ENCODE measurements around the gene PCDHGA10. TPM values are rescaled to one million over a fixed set of nuclear protein-coding genes. Genes with fewer than 3 reads are reported as not detected.
"Not testable (repeated sequence)": the region's sequence is repeated elsewhere in the genome, so short reads cannot be mapped to it uniquely, and the experiment has no call there.

Gene PCDHGA10
- total RNA-seq, 1 donor from 2014 or later, result 4.7 TPM

- Mint-ChIP-seq H3K4me3 (peak within 1 kb of the TSS; percentile 80), H3K27me3 (ENCODE audit: insufficient read depth, low read depth) (peaks cover 18% of the 10 kb centered on the region), H3K36me3 (peaks cover 79% of the 10 kb centered on the region), H3K9me3 (peaks cover 90% of the 10 kb centered on the region)
- not testable (repeated sequence) for H3K4me1 ChIP-seq; H3K27ac Mint-ChIP-seq; H3K9ac ChIP-seq; H3K27ac ChIP-seq; H3K4me1 Mint-ChIP-seq; H4K20me1 ChIP-seq (ENCODE audit: low read depth); H3K27me3 ChIP-seq; H3K79me2 ChIP-seq (ENCODE audit: low read depth)
- Histone ChIP-seq H3K4me3 (peak within 1 kb of the TSS; percentile 50), H3K36me3 (peaks cover 30% of the 10 kb centered on the region), H3K9me3 (ENCODE audit: low read depth) (peaks cover 57% of the 10 kb centered on the region), H2AFZ (replicated peaks) (peak within 1 kb of the TSS; percentile 80), H3K4me2 (peak within 1 kb of the TSS; percentile 77), H3F3A (ENCODE audit: low read depth) (peaks cover 43% of the 10 kb centered on the region)
- TF ChIP-seq, protein P1, sequence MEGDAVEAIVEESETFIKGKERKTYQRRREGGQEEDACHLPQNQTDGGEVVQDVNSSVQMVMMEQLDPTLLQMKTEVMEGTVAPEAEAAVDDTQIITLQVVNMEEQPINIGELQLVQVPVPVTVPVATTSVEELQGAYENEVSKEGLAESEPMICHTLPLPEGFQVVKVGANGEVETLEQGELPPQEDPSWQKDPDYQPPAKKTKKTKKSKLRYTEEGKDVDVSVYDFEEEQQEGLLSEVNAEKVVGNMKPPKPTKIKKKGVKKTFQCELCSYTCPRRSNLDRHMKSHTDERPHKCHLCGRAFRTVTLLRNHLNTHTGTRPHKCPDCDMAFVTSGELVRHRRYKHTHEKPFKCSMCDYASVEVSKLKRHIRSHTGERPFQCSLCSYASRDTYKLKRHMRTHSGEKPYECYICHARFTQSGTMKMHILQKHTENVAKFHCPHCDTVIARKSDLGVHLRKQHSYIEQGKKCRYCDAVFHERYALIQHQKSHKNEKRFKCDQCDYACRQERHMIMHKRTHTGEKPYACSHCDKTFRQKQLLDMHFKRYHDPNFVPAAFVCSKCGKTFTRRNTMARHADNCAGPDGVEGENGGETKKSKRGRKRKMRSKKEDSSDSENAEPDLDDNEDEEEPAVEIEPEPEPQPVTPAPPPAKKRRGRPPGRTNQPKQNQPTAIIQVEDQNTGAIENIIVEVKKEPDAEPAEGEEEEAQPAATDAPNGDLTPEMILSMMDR (IDR thresholded peaks at IDR 0.05), result peak; percentile 76
- DNase-seq (ENCODE audit: low spot score), result peak; percentile 92
Measured at GRCh38 chr5:141417494-141418172, 4.8 kb downstream of the PCDHGA10 start, which contains the start of gene PCDHGB7. Gene PCDHGB7, plus strand, starts transcription at chr5:141417677. Its CDS starts 183 bp downstream, at chr5:141417860.

DNA sequence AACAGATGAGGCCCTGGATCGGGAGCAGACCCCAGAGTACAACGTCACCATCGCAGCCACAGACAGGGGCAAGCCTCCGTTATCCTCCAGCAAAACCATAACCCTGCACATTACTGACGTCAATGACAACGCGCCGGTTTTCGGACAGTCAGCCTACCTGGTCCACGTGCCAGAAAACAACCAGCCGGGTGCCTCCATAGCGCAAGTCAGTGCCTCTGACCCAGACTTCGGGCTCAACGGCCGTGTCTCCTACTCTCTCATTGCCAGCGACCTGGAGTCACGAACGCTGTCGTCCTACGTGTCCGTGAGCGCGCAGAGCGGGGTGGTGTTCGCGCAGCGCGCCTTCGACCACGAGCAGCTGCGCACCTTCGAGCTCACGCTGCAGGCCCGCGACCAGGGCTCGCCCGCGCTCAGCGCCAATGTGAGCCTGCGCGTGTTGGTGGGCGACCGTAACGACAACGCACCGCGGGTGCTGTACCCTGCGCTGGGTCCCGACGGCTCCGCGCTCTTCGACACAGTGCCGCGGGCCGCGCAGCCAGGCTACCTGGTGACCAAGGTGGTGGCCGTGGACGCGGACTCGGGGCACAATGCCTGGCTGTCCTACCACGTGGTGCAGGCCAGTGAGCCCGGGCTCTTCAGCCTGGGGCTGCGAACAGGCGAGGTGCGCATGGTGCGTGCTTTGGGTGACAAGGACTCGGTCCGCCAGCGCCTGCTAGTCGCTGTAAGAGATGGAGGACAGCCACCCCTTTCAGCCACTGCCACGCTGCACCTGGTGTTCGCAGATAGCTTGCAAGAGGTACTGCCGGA is 6.5 kb downstream of the PCDHGA10 start:
- H3K9me3 ChIP-seq (ENCODE audit: low read depth), result peaks cover 64% of the 10 kb centered on the region
- H3K27ac ChIP-seq, result no peak overlapping the region
- no peak overlapping the region for H2AFZ ChIP-seq (replicated peaks)
- Mint-ChIP-seq H3K36me3 (peaks cover 74% of the 10 kb centered on the region), H3K4me3 (no peak overlapping the region), H3K27ac (no peak overlapping the region), H3K4me1 (peaks cover 4% of the 10 kb centered on the region), H3K9me3 (peaks cover 85% of the 10 kb centered on the region), H3K27me3 (ENCODE audit: insufficient read depth, low read depth) (peaks cover 19% of the 10 kb centered on the region)
- TF ChIP-seq, protein P1 (IDR thresholded peaks at IDR 0.05), result no peak
- TF ChIP-seq EZH2 (IDR thresholded peaks at IDR 0.05) (no peak), EZH2phosphoT487 (IDR thresholded peaks at IDR 0.05) (no peak)
- peaks cover 11% of the 10 kb centered on the region for H3K79me2 ChIP-seq (ENCODE audit: low read depth)
- peaks cover 35% of the 10 kb centered on the region for H3K36me3 ChIP-seq
- H3K27me3 ChIP-seq, result no peaks in the 10 kb centered on the region
- peaks cover 44% of the 10 kb centered on the region for H3F3A ChIP-seq (ENCODE audit: low read depth)
- DNase-seq (ENCODE audit: low spot score), result no peak
- no peak overlapping the region for H3K9ac ChIP-seq
- no peaks in the 10 kb centered on the region for H3K4me1 ChIP-seq
- H3K4me3 ChIP-seq, result no peak overlapping the region
- H4K20me1 ChIP-seq (ENCODE audit: low read depth), result no peaks in the 10 kb centered on the region
- no peak overlapping the region for H3K4me2 ChIP-seq

GRCh38 chr5:141420855-141421488 is 8.2 kb downstream of the PCDHGA10 start, which contains the start of gene PCDHGA11:
Gene PCDHGA11, plus strand, starts transcription at chr5:141421051. Its CDS starts 177 bp downstream, at chr5:141421228.
- H3K27ac ChIP-seq, result no peak within 1 kb of the TSS
- H3K27me3 Mint-ChIP-seq (ENCODE audit: insufficient read depth, low read depth), result peaks cover 17% of the 10 kb centered on the region
- H4K20me1 ChIP-seq (ENCODE audit: low read depth), result no peaks in the 10 kb centered on the region
- peaks cover 16% of the 10 kb centered on the region for H3K79me2 ChIP-seq (ENCODE audit: low read depth)
- H3K27ac Mint-ChIP-seq, result no peak within 1 kb of the TSS
- no peak for TF ChIP-seq EZH2 (IDR thresholded peaks at IDR 0.05)
- TF ChIP-seq, protein P1 (IDR thresholded peaks at IDR 0.05), result peak; percentile 45
- peaks cover 78% of the 10 kb centered on the region for H3K36me3 Mint-ChIP-seq
- no peak within 1 kb of the TSS for H2AFZ ChIP-seq (replicated peaks)
- no peaks in the 10 kb centered on the region for H3K4me1 ChIP-seq
- H3K9me3 ChIP-seq (ENCODE audit: low read depth), result peaks cover 77% of the 10 kb centered on the region
- H3K4me3 ChIP-seq, result peak within 1 kb of the TSS; percentile 38
- H3K9me3 Mint-ChIP-seq, result peaks cover 87% of the 10 kb centered on the region
- H3F3A ChIP-seq (ENCODE audit: low read depth), result peaks cover 44% of the 10 kb centered on the region
- DNase-seq (ENCODE audit: low spot score), result peak; percentile 57
- H3K4me3 Mint-ChIP-seq, result no peak within 1 kb of the TSS
- H3K36me3 ChIP-seq, result peaks cover 52% of the 10 kb centered on the region
- H3K9ac ChIP-seq, result no peak within 1 kb of the TSS
- H3K27me3 ChIP-seq, result no peaks in the 10 kb centered on the region
- peak within 1 kb of the TSS; percentile 36 for H3K4me2 ChIP-seq
- H3K4me1 Mint-ChIP-seq, result peaks cover 4% of the 10 kb centered on the region
